Measurements from ENCODE around the gene C1QTNF1. TPM values are rescaled to one million over a fixed set of nuclear protein-coding genes. Genes with fewer than 3 reads are reported as not detected.
A peak's percentile ranks its signal among the peaks of the same experiment; 100 is the strongest.

C1QTNF1 gene
- total and polyA plus RNA-seq, 9 of the 15 experiments (the other 6 are each of a cell fraction or from before 2014, with no cell fraction given) = 0.09 TPM; not detected in 8

GRCh38 chr17:79075861-79076406 lies 52.0 kb downstream of the C1QTNF1 start:
- TF ChIP-seq HNRNPUL1 (IDR thresholded peaks at IDR 0.05; ENCODE audit: low read length) (no peak), ZNF75A (CRISPR knock-in tag; IDR thresholded peaks at IDR 0.05) (no peak), UBTF (IDR thresholded peaks at IDR 0.05; ENCODE audit: borderline replicate concordance in 1 of 2, low read depth in 2 of 2, low read length in 2 of 2) (no peak), ZNF274 (IDR thresholded peaks at IDR 0.05; ENCODE audit: borderline replicate concordance, low read depth, low read length) (no peak), ZNF589 (CRISPR knock-in tag; IDR thresholded peaks at IDR 0.05; ENCODE audit: low read depth) (no peak), EP400 (IDR thresholded peaks at IDR 0.05) (no peak), GTF2F1 (IDR thresholded peaks at IDR 0.05; ENCODE audit: low read depth, low read length) (no peak), STAT5B (CRISPR knock-in tag; IDR thresholded peaks at IDR 0.05) (no peak), ATF4 (CRISPR knock-in tag; IDR thresholded peaks at IDR 0.05) (no peak), SREBF1 (IDR thresholded peaks at IDR 0.05; ENCODE audit: borderline replicate concordance, low read depth, low read length) (no peak), ZBTB34 (CRISPR knock-in tag; IDR thresholded peaks at IDR 0.05) (no peak), MLLT1 (IDR thresholded peaks at IDR 0.05) (no peak), SRF (CRISPR knock-in tag; IDR thresholded peaks at IDR 0.05) (no peak), PTTG1 (tag; IDR thresholded peaks at IDR 0.05; ENCODE audit: low read depth) (no peak), SOX6 (IDR thresholded peaks at IDR 0.05) (no peak)
- no peaks in the 10 kb centered on the region for H3K9me3 ChIP-seq (replicated peaks; ENCODE audit: control insufficient read depth, insufficient read depth, low read depth, low read length)
- no peak overlapping the region for H2AFZ ChIP-seq (ENCODE audit: low read depth, low read length)
- H3K27me3 ChIP-seq (ENCODE audit: control insufficient read depth in 2 of 2, insufficient read depth in 2 of 2, low read length in 2 of 2) = peaks cover 0 to 2% of the 10 kb centered on the region in 2 experiments; a peak in 2 of 5 replicates
- peaks cover 11% of the 10 kb centered on the region; the same call in 2 of the 3 replicates for H3K79me2 ChIP-seq (ENCODE audit: control insufficient read depth, insufficient read depth, low read length)
- peaks cover 8 to 14% of the 10 kb centered on the region in 2 experiments; a peak in 4 of 5 replicates for H3K4me1 ChIP-seq (replicated peaks in 1 of 2; ENCODE audit: control insufficient read depth in 2 of 2, insufficient read depth in 2 of 2, low read length in 2 of 2)
- intact Hi-C loops (cut with micrococcal nuclease) = no loop called here
- H3K4me3 ChIP-seq = peak overlapping the region; percentile 83
- H3K27ac ChIP-seq (ENCODE audit: extremely low read depth, low read depth, low read length) = no peak overlapping the region; the same call in 2 of the 3 replicates
- no peak for FAIRE-seq
- H3K36me3 ChIP-seq (ENCODE audit: control insufficient read depth, insufficient read depth, low read length) = peaks cover 33% of the 10 kb centered on the region; the same call in 1 of the 3 replicates
- DNase-seq (ENCODE audit: extremely low read depth in 1 of 4, low spot score in 3 of 4) = peak in 1 of 4 experiments; percentile 4
- WGBS (ENCODE audit: insufficient coverage, low coverage, missing lambda C conversion rate) = 73% methylated on average over 9 of the region's 9 CpGs
- no peak for ATAC-seq
- peak overlapping the region; percentile 69 to 94; a peak in 3 of 4 replicates for H3K9ac ChIP-seq (ENCODE audit: insufficient read depth in 1 of 2, low read depth in 2 of 2, low read length in 2 of 2)
- H3K9me1 ChIP-seq (ENCODE audit: control insufficient read depth, insufficient read depth, low read length) = no peaks in the 10 kb centered on the region
- no TSS peak for BruUV-seq (replicated peaks)
- H3K4me2 ChIP-seq (ENCODE audit: insufficient read depth, low read length) = peak overlapping the region; percentile 79
- in situ Hi-C loops (cut with MboI) = no loop called here
- no peaks in the 10 kb centered on the region for H4K20me1 ChIP-seq (replicated peaks; ENCODE audit: control insufficient read depth, insufficient read depth, low read length)
- POLR2A ChIA-PET = interaction anchor here (0.6 to 2.3 kb wide), 5 partner anchors 8 to 141 kb away, joined by 3 to 8 read pairs (median 3); no protein-coding TSS in a partner anchor
- CTCF ChIA-PET (ENCODE audit: low intra/inter-chr PET ratio) = no interaction called here

Data from K562 (cell line).